NCI-H146 treated with DMSO at 0.1 percent for 48 hours (cell line): ENCODE measurements around the gene HAPLN3.

Experiments used
- DNase-seq: peaks from one replicate; lab custom pipeline; 2025; ENCODE audit not compliant: unreplicated experiment; lab: John Stamatoyannopoulos, UW

The HAPLN3 gene

DNA sequence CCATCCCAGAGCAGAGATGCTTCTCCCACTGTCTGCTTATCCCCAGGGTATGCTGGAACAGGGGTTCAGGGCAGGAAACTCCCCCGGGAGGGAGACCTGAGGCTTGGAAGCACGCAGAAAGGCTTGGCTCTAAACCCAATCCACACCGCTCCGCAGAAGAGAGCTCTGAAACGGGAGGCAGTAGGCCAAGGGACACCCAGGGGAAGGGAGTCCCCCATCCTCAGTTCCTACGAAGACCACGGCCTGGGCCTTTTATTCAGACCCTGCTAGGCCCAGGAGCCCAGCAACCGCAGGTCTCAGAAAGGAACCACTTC, 1.8 kb upstream of the HAPLN3 start:
- no peak for DNase-seq

DNA sequence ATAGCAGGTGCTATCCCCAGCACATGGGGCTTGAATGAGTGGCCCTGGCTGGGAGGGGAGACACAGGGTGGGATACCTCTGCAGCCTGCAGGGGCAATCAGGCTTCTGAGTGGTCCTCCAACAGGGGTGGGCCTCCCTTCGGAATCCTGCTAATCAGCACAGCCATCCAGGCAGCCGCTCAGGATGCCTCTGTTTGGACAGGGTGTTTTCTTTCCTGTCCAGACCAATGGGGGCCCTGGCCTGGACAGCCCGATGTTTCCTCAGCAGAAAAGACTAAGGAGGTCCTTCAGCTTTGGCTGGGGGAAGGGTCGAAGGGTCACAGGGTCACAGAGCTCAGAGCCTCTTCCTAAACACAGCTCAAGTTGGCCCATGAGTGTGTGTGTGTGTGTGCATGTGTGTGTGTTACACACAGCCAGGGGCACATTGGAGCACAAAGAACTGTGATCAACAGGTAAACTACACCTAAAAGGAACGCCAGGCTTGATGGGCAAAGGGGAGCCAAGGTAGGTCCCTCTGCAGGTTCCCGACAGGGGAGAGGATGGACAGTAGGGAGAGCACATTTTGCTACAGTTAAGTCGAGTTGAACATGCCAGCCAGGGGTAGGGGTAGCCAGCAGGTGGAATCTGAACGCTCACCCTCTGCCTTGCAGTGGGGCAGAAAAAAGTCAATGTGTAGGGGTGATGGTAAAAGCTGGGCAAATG, 1.1 kb upstream of the HAPLN3 start:
- DNase-seq, result no peak

GRCh38 chr15:88894348-88894818, 961 bp downstream of the HAPLN3 start:
- peak; percentile 2 for DNase-seq

DNA sequence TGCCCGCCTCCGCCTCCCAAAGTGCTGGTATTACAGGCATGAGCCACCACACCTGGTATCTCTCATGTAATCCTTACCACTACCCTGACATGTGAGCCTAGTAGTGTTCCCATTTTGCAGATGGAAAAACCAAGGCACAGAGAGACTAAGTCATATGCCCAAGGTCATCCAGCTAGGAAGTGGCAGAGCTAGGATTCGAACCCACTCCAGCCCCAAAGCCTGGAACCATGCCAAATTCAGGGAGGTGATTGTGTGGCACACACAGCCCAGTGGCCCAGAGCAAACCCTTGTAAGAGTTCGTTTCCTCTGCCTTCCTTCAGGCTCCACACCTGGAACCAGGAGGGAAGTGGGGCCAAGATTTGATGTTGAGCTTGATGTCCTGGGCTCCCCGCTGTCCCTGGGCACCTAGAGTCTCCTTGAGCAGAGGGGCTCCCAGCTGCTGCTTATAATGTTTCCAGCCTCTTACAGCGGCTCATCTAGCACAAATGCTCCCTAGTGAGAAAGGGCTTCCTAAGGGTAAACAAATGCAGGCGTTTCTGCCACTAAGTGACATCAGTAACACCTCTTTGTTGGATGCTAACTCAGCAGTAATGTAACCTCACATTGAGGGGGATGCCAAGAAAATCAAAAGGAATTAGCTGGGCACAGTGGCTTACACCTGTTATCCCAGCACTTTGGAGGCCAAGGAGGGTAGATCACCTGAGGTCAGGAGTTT, 3.6 kb downstream of the HAPLN3 start:
- DNase-seq, result no peak

DNA sequence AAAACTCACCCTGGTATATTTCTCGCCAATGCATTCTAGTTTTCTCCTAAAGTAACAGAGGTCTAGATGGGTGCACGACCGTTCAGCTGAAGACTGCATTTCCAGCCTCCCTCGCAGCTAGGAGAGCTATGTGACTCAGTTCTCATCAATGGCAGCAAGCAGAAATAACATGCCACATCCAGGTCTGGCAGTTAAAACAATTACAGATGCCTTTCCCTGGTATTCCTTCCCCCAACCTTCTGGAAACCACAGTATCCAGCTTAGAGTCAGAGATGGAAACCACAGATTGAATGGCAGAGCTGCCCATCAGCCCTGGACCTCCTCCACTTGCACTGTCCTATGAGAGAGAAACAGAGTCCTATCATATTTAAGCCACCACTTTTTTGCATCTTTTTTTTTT, 4.8 kb downstream of the HAPLN3 start:
- no peak for DNase-seq

DNA sequence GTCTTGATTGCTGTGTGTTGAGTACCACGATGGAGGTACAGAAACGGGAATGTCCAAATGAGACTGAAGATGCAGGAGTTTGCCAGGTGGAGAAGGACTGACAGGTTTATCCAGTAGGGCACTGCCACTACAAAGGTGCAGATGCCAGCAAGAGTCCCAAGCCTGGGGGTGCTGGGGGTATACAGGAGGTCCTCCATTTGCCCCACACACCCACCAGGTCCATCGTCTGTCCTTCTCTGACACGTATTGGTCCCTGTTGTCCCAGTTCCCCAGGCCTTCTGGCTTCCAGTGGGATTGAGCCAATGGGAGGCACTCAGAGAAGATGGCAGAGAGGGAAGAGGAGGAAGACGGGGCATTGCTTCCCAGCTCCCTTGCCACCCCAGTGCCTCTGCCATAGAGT, 6.6 kb downstream of the HAPLN3 start:
- DNase-seq, result no peak

GRCh38 chr15:88887068-88887580, 8.2 kb downstream of the HAPLN3 start:
- no peak for DNase-seq

GRCh38 chr15:88882785-88883184, 12.6 kb downstream of the HAPLN3 start:
- no peak for DNase-seq

DNA sequence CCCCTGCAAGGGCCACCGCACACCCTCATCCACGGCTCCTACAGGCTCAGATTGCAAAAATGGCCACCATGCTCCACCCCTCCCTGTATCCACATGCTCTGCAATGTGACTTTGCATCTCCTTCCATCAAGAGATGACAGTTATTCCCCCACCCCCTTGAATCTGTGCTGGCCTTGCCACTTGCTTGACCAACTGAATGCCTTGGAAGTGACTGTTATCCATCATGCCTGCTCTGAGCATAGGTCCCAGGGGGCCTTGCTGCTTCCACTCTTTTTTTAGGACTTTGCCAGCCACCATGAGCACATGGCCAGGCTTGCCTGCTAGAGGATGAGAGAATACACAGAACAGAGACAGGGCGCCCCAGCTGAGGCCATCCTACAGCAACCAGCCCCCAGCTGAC, 13.6 kb downstream of the HAPLN3 start:
- no peak for DNase-seq

DNA sequence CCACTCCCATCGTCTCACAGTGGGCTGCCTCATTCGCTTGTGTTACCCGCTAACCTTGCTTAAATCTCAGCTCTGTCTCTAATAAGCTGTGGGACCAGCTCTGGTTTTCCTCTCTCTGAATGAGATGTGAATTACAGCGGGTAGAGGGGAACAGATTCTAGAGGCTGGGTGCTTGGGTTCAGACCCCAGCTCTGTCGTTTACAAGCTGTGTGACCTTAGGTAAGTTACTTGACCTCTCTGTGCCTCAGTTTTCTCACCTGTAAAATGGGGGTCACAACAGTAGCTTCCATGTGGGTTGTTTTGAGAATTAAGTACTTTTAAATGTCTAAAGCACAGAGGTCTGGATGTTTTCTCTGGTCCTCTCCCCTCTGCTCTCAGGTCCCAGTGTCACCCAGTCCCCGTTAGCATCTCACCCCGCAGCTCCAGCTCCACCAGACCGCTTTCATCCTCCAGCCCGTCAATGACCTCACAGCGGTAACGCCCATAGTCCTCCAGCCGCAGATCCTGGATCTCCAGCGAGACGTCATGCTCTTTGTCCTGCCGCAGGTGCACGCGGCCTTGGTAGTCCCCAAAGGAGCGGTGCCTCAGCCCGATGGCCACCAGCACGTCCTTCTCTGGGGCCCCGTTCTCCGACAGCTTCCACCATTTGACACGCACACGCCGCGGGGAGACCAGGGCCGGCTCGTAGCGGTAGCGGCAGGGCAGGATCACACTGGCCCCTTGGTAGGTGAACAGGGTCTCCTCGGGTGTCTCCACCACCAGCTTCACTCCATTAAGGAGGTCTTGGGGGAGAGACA, 14.2 kb downstream of the HAPLN3 start:
- DNase-seq, result no peak

DNA sequence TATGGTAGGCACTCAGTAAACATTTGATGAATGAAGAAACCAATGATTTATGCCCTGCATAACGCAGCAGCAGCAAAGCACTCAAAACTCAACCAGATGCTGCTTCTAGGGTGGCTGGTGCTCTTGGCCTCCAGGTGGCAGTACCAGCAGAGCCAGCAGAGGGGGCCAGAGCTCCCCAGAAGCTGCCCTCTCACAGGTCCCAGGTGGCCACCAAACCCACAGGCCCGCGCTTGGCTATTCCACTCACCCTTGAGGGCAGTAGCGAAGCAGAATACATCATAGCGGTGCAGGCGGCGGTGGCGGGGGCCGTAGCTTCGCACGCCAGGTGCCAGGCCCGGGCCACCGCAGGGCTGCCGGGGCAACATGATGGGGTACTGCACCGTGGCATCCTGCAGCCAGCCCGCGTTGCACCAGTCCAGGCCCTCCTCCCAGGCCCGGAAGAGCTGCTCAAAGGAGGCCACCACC, 16.6 kb downstream of the HAPLN3 start:
- no peak for DNase-seq

DNA sequence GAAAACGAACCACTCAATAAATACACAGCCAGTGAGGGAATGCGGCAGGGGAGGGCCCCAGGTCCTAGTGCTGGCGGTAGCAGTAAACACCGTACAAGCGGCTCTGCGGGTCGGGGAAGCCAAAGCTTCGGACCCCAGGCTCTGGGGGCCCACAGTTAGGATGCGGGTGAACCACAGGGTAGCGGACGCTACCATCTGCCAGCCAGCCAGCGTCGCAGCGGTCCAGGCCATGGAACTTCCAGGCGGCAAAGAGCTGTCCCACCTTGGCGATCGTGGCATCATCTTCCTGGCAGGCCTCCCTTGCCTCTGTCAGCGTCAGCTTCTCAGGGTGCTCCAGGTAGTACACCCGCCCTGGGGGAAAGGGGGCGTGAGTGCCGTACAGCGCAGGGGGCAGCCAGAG, 17.4 kb downstream of the HAPLN3 start:
- no peak for DNase-seq

DNA sequence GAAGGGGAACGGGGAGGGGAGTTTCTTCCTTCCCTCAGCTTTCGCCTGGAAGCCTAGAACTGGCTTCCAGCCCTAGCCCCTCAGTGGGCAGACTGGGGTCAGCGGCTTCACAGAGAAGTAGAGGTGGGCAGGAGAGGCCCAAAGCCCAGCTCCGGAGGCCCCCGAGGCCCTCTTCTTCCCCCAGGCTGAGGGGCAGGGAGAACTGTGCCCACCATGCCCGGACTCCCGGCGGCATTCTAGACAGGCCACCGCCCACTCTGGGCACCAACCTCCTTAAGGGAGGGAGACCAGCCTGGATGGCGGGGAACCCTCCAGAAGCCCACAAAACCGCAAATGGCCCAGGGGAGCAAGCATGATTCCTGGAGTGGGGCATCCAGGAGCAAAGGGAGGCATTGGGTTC, 17.9 kb downstream of the HAPLN3 start:
- no peak for DNase-seq

- DNase-seq, result no peak
Observed at GRCh38 chr15:88876573-88876972, 18.8 kb downstream of the HAPLN3 start.

- DNase-seq, result no peak
Observed at GRCh38 chr15:88874684-88875083, 20.7 kb downstream of the HAPLN3 start.

- no peak for DNase-seq
Observed at GRCh38 chr15:88874275-88874674, 21.1 kb downstream of the HAPLN3 start.

GRCh38 chr15:88873786-88874185, 21.6 kb downstream of the HAPLN3 start:
- no peak for DNase-seq

GRCh38 chr15:88872706-88873105, 22.6 kb downstream of the HAPLN3 start:
- no peak for DNase-seq

DNA sequence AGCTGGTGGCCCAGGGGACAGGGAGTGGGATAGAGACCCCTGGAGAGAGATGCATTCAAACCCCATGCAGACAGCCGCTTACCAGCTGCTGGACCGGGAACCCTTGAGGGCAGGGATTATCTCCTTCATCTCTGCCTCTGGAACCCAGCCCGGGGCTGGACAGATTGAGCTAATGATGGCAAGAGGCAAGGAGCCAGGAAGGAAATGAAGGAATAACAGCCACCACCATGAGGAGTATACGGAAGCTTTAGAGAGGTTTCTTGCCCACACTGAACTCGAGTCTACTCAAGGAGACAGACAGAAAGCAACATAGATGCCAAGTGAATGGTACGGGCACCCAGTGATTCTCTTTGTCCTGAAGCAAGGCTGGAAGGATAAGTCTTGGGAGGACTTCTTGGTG, 23.2 kb downstream of the HAPLN3 start:
- DNase-seq, result no peak

DNA sequence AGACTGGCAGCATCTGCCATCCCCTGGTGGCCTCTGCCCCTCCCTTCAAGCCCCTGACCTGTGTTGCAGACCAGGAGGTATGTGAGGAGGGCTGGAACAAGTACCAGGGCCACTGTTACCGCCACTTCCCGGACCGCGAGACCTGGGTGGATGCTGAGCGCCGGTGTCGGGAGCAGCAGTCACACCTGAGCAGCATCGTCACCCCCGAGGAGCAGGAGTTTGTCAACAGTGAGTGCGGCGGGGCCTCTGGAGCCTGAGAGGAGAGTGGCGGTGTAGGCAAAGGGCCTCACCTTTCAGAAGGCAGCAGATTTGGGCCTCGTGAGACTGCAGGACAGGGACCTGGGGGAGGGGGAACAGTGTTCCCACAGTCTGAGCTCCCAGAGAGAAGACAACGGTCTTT, 24.0 kb downstream of the HAPLN3 start:
- DNase-seq, result no peak

- no peak for DNase-seq
Observed at GRCh38 chr15:88866295-88866881, 29.0 kb downstream of the HAPLN3 start.
